WI38 (cell line): ENCODE data around the gene DCAF12.

Source experiments
- H3K4me3 ChIP-seq: 2 replicates; pipeline ENCODE4 v1.5.1; 2011; ENCODE audit warnings: low read depth, mild to moderate bottlenecking, control low read depth, low read length
- CTCF ChIP-seq: IDR thresholded peaks from 2 replicates; pipeline ENCODE4 v1.5.1; 2012; ENCODE audit warnings: low read depth, mild to moderate bottlenecking, control low read depth, low read length

The DCAF12 gene

GRCh38 chr9:34070606-34071324, 55.7 kb downstream of the DCAF12 start:
- no peak overlapping the region for H3K4me3 ChIP-seq
- no peak for TF ChIP-seq CTCF

- H3K4me3 ChIP-seq = no peak overlapping the region
- TF ChIP-seq CTCF = no peak
These were observed 56.7 kb downstream of the DCAF12 start for GRCh38 chr9:34069831-34070230.

GRCh38 chr9:34065541-34065940, 61.0 kb downstream of the DCAF12 start:
- H3K4me3 ChIP-seq = no peak overlapping the region
- TF ChIP-seq CTCF = no peak

- H3K4me3 ChIP-seq = no peak overlapping the region
- TF ChIP-seq CTCF = no peak
These were observed 66.5 kb downstream of the DCAF12 start for GRCh38 chr9:34059954-34060353.

GRCh38 chr9:34059281-34059680, 67.2 kb downstream of the DCAF12 start:
- TF ChIP-seq CTCF = no peak
- no peak overlapping the region for H3K4me3 ChIP-seq

GRCh38 chr9:34049630-34050384, 76.7 kb downstream of the DCAF12 start:
- H3K4me3 ChIP-seq = peak overlapping the region; percentile 94

More at GRCh38 chr9:34049630-34050384, 76.7 kb downstream of the DCAF12 start:
- no peak for TF ChIP-seq CTCF
